SHP77 treated with DMSO at 0.1 percent for 48 hours (cell line): ENCODE measurements around the gene NRIP1.

Experiments
- DNase-seq: peaks from one replicate; lab custom pipeline; 2025; lab: John Stamatoyannopoulos, UW

The NRIP1 gene

GRCh38 chr21:14911351-14911750 is 153.4 kb downstream of the NRIP1 start:
- no peak for DNase-seq
